CD14-positive monocyte (primary cell): ENCODE measurements around the gene PSD. TPM values are rescaled to one million over a fixed set of nuclear protein-coding genes. Genes with fewer than 3 reads are reported as not detected.

ENCODE experiments used
- DNase-seq, 3 donors: peaks; one replicate each; pipeline ENCODE4 v3.0.0-alpha.2; 2011 to 2022
- H2AFZ ChIP-seq: 2 replicates; pipeline ENCODE4 v1.6.0; 2012; ENCODE audit warnings: mild to moderate bottlenecking, low read depth, low read length, inconsistent platforms; ENCODE audit not compliant: insufficient read depth, poor library complexity, severe bottlenecking
- H3K27ac ChIP-seq, 2 donors: 1 replicate in 1 of 2; 2 replicates in 1 of 2; pipeline ENCODE4 v1.5.1; 2012 to 2013; ENCODE audit warnings: low read length in 2 of 2, control low read depth in 1 of 2, inconsistent platforms in 1 of 2, low read depth in 1 of 2, mild to moderate bottlenecking in 1 of 2
- H3K27me3 ChIP-seq, 2 donors: one replicate each; pipeline versions ENCODE4 v1.6.0 to v1.6.1; 2011 to 2013; ENCODE audit warnings: low read length in 2 of 2; ENCODE audit not compliant: control insufficient read depth in 2 of 2, insufficient read depth in 2 of 2
- H3K36me3 ChIP-seq, 2 donors: replicated peaks in 1 of 2; 1 replicate in 1 of 2; 2 replicates in 1 of 2; pipeline versions ENCODE4 v1.5.1 to v1.6.1; 2012 to 2013; ENCODE audit warnings: low read length in 2 of 2, control low read depth in 1 of 2, inconsistent platforms in 1 of 2, mild to moderate bottlenecking in 1 of 2; ENCODE audit not compliant: insufficient read depth in 2 of 2, control insufficient read depth in 1 of 2
- H3K4me1 ChIP-seq, 2 donors: 1 replicate in 1 of 2; 2 replicates in 1 of 2; pipeline versions ENCODE4 v1.5.1 to v1.6.1; 2012 to 2013; ENCODE audit warnings: low read length in 2 of 2, control low read depth in 1 of 2, inconsistent platforms in 1 of 2, mild to moderate bottlenecking in 1 of 2, moderate library complexity in 1 of 2; ENCODE audit not compliant: insufficient read depth in 2 of 2, control insufficient read depth in 1 of 2
- H3K4me2 ChIP-seq: replicated peaks from 2 replicates; pipeline ENCODE3; 2012; ENCODE audit warnings: low read length, moderate library complexity, mild to moderate bottlenecking; ENCODE audit not compliant: poor library complexity, severe bottlenecking; ENCODE audit errors: extremely low read depth
- H3K4me3 ChIP-seq, 3 experiments: fragments of 200-600 bp in 1 of 3; sonication (generic) in 1 of 3; replicated peaks in 1 of 3; 1 replicate in 2 of 3; 2 replicates in 1 of 3; pipeline ENCODE4 v1.5.1; 2011 to 2013; ENCODE audit warnings: low read length in 3 of 3, mild to moderate bottlenecking in 3 of 3, control low read depth in 2 of 3, low read depth in 2 of 3, inconsistent platforms in 1 of 3, moderate library complexity in 1 of 3
- H3K79me2 ChIP-seq: 2 replicates; pipeline ENCODE4 v1.6.0; 2012; ENCODE audit warnings: mild to moderate bottlenecking, control low read depth, inconsistent platforms, low read length, moderate library complexity; ENCODE audit not compliant: insufficient read depth
- H3K9ac ChIP-seq: 2 replicates; pipeline ENCODE4 v1.6.0; 2017; ENCODE audit warnings: low read length, mild to moderate bottlenecking; ENCODE audit not compliant: insufficient read depth, poor library complexity, severe bottlenecking
- H3K9me3 ChIP-seq, 2 donors: replicated peaks in 1 of 2; 1 replicate in 1 of 2; 2 replicates in 1 of 2; pipeline versions ENCODE4 v1.5.1 to v1.6.1; 2012 to 2013; ENCODE audit warnings: low read length in 2 of 2, control low read depth in 1 of 2; ENCODE audit not compliant: control insufficient read depth in 1 of 2, insufficient read depth in 1 of 2
- H4K20me1 ChIP-seq: 2 replicates; pipeline ENCODE4 v1.6.0; 2012; ENCODE audit warnings: mild to moderate bottlenecking, low read length, control low read depth, moderate library complexity; ENCODE audit not compliant: insufficient read depth
- H3K27ac Mint-ChIP-seq, 7 donors: one replicate each; pipeline ENCODE4 v1.8.0; 2020; ENCODE audit warnings: mild to moderate bottlenecking in 7 of 7, mixed read lengths in 7 of 7, moderate library complexity in 6 of 7, inconsistent platforms in 2 of 7
- H3K27me3 Mint-ChIP-seq, 3 donors: one replicate each; pipeline ENCODE4 v1.8.0; 2021 to 2022; ENCODE audit warnings: low read depth in 3 of 3, mild to moderate bottlenecking in 3 of 3, mixed read lengths in 3 of 3, moderate library complexity in 3 of 3, inconsistent platforms in 1 of 3
- H3K36me3 Mint-ChIP-seq, 2 donors: one replicate each; pipeline ENCODE4 v1.8.0; 2020; ENCODE audit warnings: mixed read lengths in 2 of 2, inconsistent platforms in 1 of 2, mild to moderate bottlenecking in 1 of 2
- H3K4me1 Mint-ChIP-seq: one replicate; pipeline ENCODE4 v1.8.0; 2020; ENCODE audit warnings: mild to moderate bottlenecking, mixed read lengths
- H3K4me3 Mint-ChIP-seq, 2 donors: one replicate each; pipeline ENCODE4 v1.8.0; 2020; ENCODE audit warnings: mild to moderate bottlenecking in 2 of 2, mixed read lengths in 2 of 2, moderate library complexity in 1 of 2
- H3K9me3 Mint-ChIP-seq, 7 donors: one replicate each; pipeline ENCODE4 v1.8.0; 2020 to 2022; ENCODE audit warnings: mixed read lengths in 7 of 7, mild to moderate bottlenecking in 6 of 7, moderate library complexity in 6 of 7, inconsistent platforms in 2 of 7
- WGBS: methylation state at CpG from one replicate; pipeline ENCODE4 v1.1.5; 2013; ENCODE audit warnings: missing lambda C conversion rate; ENCODE audit not compliant: insufficient coverage; 5-methylcytosine and 5-hydroxymethylcytosine counted together
- intact Hi-C, 2 donors: fragments of 100-400 bp; cut with micrococcal nuclease; formaldehyde crosslinking; loops; one replicate each; pipeline versions ENCODE4 v1.15.0 to v1.15.1; 2023
- polyA plus RNA-seq, 3 donors: library from polyadenylated mRNA; depleted of rRNA in 1 of 3; unstranded in 2 of 3; stranded (reverse) in 1 of 3; fragments of 300-500 nt in 2 of 3; fragments of >200 nt in 1 of 3; fragmentation: Illumina TruSeq in 2 of 3; gene quantifications; 1 replicate in 2 of 3; 2 replicates in 1 of 3; pipeline ENCODE4 v1.2.3, GENCODE V29; 2012 to 2021
- TF ChIP-seq, protein P1 (sequence below): fragments of 200-600 bp; IDR thresholded peaks from one replicate; pipeline ENCODE4 v1.8.0; 2022; ENCODE audit warnings: antibody characterized with exemption, mild to moderate bottlenecking

PSD gene
- polyA plus RNA-seq, 3 donors: 0.27 to 1.5 (median 1.1) TPM

DNA sequence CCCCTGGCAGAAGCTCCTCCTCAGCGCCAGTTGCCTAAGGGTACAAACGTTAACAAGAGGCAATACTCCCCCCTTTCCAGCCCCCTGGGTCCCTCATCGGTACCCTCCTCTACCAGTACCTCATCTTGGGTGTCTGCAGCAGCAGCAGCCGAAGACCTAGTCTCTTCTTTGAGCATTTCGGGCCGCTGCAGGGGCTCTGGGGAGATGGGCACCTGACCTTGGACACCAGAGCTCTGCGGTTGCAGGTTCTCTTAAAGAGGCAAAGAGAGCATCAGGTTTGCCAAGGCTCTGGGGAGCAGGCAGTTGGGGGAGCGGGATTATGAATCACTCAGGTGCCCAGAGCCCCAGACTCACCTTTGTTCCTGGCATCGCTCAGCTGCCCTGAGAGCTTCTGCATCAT, 5.6 kb upstream of the PSD start:
- no peak overlapping the region for H3K27ac Mint-ChIP-seq
- TF ChIP-seq, protein P1, sequence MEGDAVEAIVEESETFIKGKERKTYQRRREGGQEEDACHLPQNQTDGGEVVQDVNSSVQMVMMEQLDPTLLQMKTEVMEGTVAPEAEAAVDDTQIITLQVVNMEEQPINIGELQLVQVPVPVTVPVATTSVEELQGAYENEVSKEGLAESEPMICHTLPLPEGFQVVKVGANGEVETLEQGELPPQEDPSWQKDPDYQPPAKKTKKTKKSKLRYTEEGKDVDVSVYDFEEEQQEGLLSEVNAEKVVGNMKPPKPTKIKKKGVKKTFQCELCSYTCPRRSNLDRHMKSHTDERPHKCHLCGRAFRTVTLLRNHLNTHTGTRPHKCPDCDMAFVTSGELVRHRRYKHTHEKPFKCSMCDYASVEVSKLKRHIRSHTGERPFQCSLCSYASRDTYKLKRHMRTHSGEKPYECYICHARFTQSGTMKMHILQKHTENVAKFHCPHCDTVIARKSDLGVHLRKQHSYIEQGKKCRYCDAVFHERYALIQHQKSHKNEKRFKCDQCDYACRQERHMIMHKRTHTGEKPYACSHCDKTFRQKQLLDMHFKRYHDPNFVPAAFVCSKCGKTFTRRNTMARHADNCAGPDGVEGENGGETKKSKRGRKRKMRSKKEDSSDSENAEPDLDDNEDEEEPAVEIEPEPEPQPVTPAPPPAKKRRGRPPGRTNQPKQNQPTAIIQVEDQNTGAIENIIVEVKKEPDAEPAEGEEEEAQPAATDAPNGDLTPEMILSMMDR: no peak
- H3K4me3 Mint-ChIP-seq: no peak overlapping the region
- intact Hi-C loops: loop anchor here in 1 of 2 donors (5.0 kb wide), 1 partner anchor 38 kb away; no protein-coding TSS in a partner anchor
- Histone ChIP-seq H3K27me3 (peaks cover 2% of the 10 kb centered on the region in 2 donors), H3K4me1 (peaks cover 31 to 37% of the 10 kb centered on the region in 2 donors), H2AFZ (no peak overlapping the region), H3K36me3 (peaks cover 21 to 22% of the 10 kb centered on the region in 2 donors), H3K9ac (no peak overlapping the region), H3K27ac (no peak overlapping the region), H4K20me1 (peaks cover 31% of the 10 kb centered on the region), H3K4me3 (no peak overlapping the region), H3K79me2 (peaks cover 18% of the 10 kb centered on the region), H3K9me3 (no peaks in the 10 kb centered on the region), H3K4me2 (no peak overlapping the region)
- H3K9me3 Mint-ChIP-seq: peaks cover 0 to 3% (median under 1%) of the 10 kb centered on the region in 7 donors
- DNase-seq: no peak
- peaks cover 3 to 8% (median 3%) of the 10 kb centered on the region in 3 donors for H3K27me3 Mint-ChIP-seq
- 88% methylated on average over 8 of the region's 9 CpGs for WGBS
- peaks cover 30% of the 10 kb centered on the region for H3K4me1 Mint-ChIP-seq
- H3K36me3 Mint-ChIP-seq: peaks cover 30 to 38% of the 10 kb centered on the region in 2 donors

DNA sequence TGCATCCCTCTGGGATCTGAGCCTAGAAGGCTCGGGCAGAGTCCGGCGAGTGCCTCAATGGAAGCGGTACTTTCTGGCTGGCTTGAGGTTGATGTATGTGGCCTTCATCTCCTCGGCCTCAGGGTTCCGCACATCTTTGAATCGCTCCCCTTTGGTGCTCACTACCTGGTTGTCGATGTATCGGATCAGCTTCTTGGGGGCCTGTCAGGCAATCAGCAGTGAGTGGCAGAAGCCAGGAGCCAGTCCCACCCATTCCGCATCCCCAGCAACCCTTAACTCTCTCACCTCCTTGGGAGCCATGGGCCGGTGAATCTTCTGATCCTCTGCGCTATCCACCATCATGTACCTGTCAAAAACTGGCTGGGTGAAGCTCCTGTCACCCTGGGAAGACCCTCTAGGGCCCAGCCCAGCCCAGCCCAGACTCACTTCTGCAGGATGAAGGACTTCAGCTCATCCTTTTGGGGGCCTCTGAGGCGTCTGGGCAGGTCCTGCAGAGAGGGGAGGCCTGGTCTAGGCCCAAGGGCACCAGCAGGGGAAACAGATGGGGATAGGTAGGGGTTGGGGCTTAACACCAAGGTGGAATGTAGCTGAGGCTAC, 4.9 kb upstream of the PSD start:
- peak overlapping the region in 1 of 7 donors; percentile 71 for H3K27ac Mint-ChIP-seq
- TF ChIP-seq, protein P1: no peak
- Histone ChIP-seq H3K79me2 (peaks cover 18% of the 10 kb centered on the region), H3K9ac (no peak overlapping the region), H3K4me3 (peak overlapping the region in 1 of 3 experiments; percentile 96), H4K20me1 (peaks cover 31% of the 10 kb centered on the region), H2AFZ (no peak overlapping the region), H3K36me3 (peaks cover 21 to 22% of the 10 kb centered on the region in 2 donors), H3K4me2 (peak overlapping the region; percentile 98), H3K9me3 (no peaks in the 10 kb centered on the region), H3K4me1 (peaks cover 33 to 41% of the 10 kb centered on the region in 2 donors), H3K27ac (no peak overlapping the region), H3K27me3 (peaks cover 6 to 9% of the 10 kb centered on the region in 2 donors)
- H3K4me3 Mint-ChIP-seq: no peak overlapping the region
- peaks cover 34% of the 10 kb centered on the region for H3K4me1 Mint-ChIP-seq
- H3K27me3 Mint-ChIP-seq: peaks cover 9 to 15% (median 9%) of the 10 kb centered on the region in 3 donors
- DNase-seq: no peak
- peaks cover 30 to 38% of the 10 kb centered on the region in 2 donors for H3K36me3 Mint-ChIP-seq
- intact Hi-C loops: loop anchor here in 1 of 2 donors (5.0 kb wide), 1 partner anchor 39 kb away; no protein-coding TSS in a partner anchor
- 98% methylated on average over 13 of the region's 13 CpGs for whole genome bisulfite sequencing
- H3K9me3 Mint-ChIP-seq: peaks cover 0 to 7% (median 4%) of the 10 kb centered on the region in 7 donors
